Ectodermal cell (in vitro differentiated cells): ENCODE results near the gene PRR14. TPM values are rescaled to one million over a fixed set of nuclear protein-coding genes. Genes with fewer than 3 reads are reported as not detected.
A peak's percentile ranks its signal among the peaks of the same experiment; 100 is the strongest.

Experiments
- H3K27ac ChIP-seq: 2 replicates; pipeline ENCODE4 v1.7.0; 2013; ENCODE audit warnings: mild to moderate bottlenecking, low read depth, low read length; ENCODE audit not compliant: insufficient read depth, poor library complexity, severe bottlenecking
- H3K27me3 ChIP-seq: 2 replicates; pipeline ENCODE4 v1.7.0; 2013; ENCODE audit warnings: mild to moderate bottlenecking, low read length; ENCODE audit not compliant: insufficient read depth, control insufficient read depth, poor library complexity, severe bottlenecking
- H3K36me3 ChIP-seq: one replicate; pipeline ENCODE4 v1.7.0; 2013; ENCODE audit warnings: low read length; ENCODE audit not compliant: control insufficient read depth, insufficient read depth
- H3K4me1 ChIP-seq: one replicate; pipeline ENCODE4 v1.7.0; 2013; ENCODE audit warnings: low read length; ENCODE audit not compliant: control insufficient read depth, insufficient read depth
- H3K4me3 ChIP-seq: 2 replicates; pipeline ENCODE4 v1.7.0; 2013; ENCODE audit warnings: low read depth, low read length, control low read depth; ENCODE audit not compliant: insufficient read depth
- H3K9me3 ChIP-seq: 2 replicates; pipeline ENCODE4 v1.7.0; 2013; ENCODE audit warnings: mild to moderate bottlenecking, low read length, moderate library complexity; ENCODE audit not compliant: control insufficient read depth
- WGBS, 2 experiments: methylation state at CpG; one replicate each; pipeline ENCODE4 v1.1.7; 2013; ENCODE audit warnings: missing lambda C conversion rate in 2 of 2; 5-methylcytosine and 5-hydroxymethylcytosine counted together
- polyA plus RNA-seq, 4 experiments: library from polyadenylated mRNA; stranded (reverse); fragments of 50-300 nt; gene quantifications; one replicate each; pipeline ENCODE4 v1.2.3, GENCODE V29; 2013

The PRR14 gene
- polyA plus RNA-seq (2013, experiment 1 of 4), result 37.0 TPM
- polyA plus RNA-seq (2013, experiment 2 of 4), result 28.8 TPM
- polyA plus RNA-seq (2013, experiment 3 of 4), result 33.2 TPM
- polyA plus RNA-seq (2013, experiment 4 of 4), result 35.8 TPM

- Histone ChIP-seq H3K27ac (peak within 1 kb of the TSS; percentile 95), H3K4me1 (peaks cover 4% of the 10 kb centered on the region), H3K36me3 (peaks cover 4% of the 10 kb centered on the region), H3K27me3 (peaks cover 14% of the 10 kb centered on the region), H3K9me3 (no peaks in the 10 kb centered on the region), H3K4me3 (peak within 1 kb of the TSS; percentile 87)
- WGBS, 2 experiments, result 9% methylated on average over 53 of the region's 53 CpGs
Observed at GRCh38 chr16:30650369-30651123, at the start of gene PRR14. Gene PRR14 (plus strand): TSS chr16:30650960. CDS start chr16:30651646, 686 bp downstream.

- Histone ChIP-seq H3K36me3 (peaks cover 21% of the 10 kb centered on the region), H3K27ac (no peak overlapping the region), H3K4me3 (no peak overlapping the region), H3K27me3 (no peaks in the 10 kb centered on the region), H3K4me1 (no peaks in the 10 kb centered on the region), H3K9me3 (no peaks in the 10 kb centered on the region)
- WGBS, 2 experiments, result 94 to 97% methylated on average over 4 of the region's 4 CpGs
Observed at GRCh38 chr16:30601966-30602365, 48.8 kb upstream of the PRR14 start.

DNA sequence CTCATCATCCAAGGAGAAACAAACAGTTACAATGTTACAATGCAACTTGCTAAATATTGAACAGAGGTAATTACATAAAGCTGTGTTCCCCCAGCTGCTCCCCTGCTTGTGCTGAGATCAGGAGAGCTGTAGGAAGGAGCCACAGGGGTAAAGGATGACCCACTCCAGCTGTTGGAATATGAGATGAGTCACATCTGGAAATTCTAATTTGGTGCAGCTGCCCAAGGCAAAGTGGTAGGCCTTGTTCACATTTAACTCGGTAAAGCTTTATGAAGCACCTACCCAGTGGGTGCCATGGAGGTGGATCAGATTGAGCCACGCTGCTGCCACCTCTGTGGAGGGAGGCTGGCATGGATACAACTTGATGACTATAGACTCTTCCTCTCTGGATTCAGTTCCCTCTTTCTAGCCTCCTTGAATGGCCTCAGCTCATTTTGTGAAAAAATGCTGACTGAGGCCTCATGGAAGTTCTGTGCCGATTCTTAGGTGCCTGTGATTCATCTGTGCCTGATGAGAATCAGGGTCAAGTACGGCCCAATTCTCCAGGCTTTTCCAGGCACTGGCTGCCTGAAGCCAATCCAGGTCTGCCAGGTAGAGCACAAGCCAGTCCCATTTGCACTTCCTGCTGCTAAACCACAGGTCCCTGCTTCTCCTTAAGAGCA is 48.0 kb upstream of the PRR14 start:
- no peaks in the 10 kb centered on the region for H3K9me3 ChIP-seq
- H3K4me3 ChIP-seq, result no peak overlapping the region
- 92 to 94% methylated on average over 4 of the region's 4 CpGs for WGBS, 2 experiments
- no peaks in the 10 kb centered on the region for H3K4me1 ChIP-seq
- H3K27ac ChIP-seq, result no peak overlapping the region
- H3K36me3 ChIP-seq, result peaks cover 21% of the 10 kb centered on the region
- H3K27me3 ChIP-seq, result no peaks in the 10 kb centered on the region

DNA sequence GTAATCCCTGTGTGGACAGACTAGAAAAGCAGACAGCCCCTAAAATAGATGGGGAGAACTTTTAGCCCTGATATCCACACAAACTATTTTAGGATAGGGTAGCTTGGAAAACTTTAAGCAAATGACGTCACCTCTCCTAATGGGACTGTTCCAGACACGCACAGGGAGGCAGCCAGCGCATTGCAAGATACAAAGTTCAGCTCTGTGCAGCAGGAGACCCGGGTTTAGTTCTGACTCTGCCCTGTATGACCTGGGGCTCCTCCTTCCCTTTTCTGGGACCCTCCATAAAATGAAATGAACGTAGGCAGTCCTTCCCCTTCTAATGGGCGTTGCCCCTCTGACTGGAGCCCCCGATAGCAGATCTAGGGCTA is 46.8 kb upstream of the PRR14 start:
- 93 to 96% methylated on average over 7 of the region's 7 CpGs for WGBS, 2 experiments
- Histone ChIP-seq H3K36me3 (peaks cover 21% of the 10 kb centered on the region), H3K27ac (no peak overlapping the region), H3K4me1 (no peaks in the 10 kb centered on the region), H3K27me3 (no peaks in the 10 kb centered on the region), H3K9me3 (no peaks in the 10 kb centered on the region), H3K4me3 (no peak overlapping the region)

GRCh38 chr16:30604316-30604947 is 46.3 kb upstream of the PRR14 start:
- peaks cover 21% of the 10 kb centered on the region for H3K36me3 ChIP-seq
- WGBS, 2 experiments, result 96% methylated on average over 49 of the region's 49 CpGs
- H3K27ac ChIP-seq, result no peak overlapping the region
- H3K4me3 ChIP-seq, result no peak overlapping the region
- no peaks in the 10 kb centered on the region for H3K9me3 ChIP-seq
- no peaks in the 10 kb centered on the region for H3K4me1 ChIP-seq
- no peaks in the 10 kb centered on the region for H3K27me3 ChIP-seq

- H3K9me3 ChIP-seq, result no peaks in the 10 kb centered on the region
- no peaks in the 10 kb centered on the region for H3K4me1 ChIP-seq
- peaks cover 21% of the 10 kb centered on the region for H3K36me3 ChIP-seq
- no peak overlapping the region for H3K27ac ChIP-seq
- no peaks in the 10 kb centered on the region for H3K27me3 ChIP-seq
- H3K4me3 ChIP-seq, result no peak overlapping the region
- WGBS, 2 experiments, result 95 to 98% methylated on average over 15 of the region's 15 CpGs
Observed at GRCh38 chr16:30605158-30605557, 45.6 kb upstream of the PRR14 start.

DNA sequence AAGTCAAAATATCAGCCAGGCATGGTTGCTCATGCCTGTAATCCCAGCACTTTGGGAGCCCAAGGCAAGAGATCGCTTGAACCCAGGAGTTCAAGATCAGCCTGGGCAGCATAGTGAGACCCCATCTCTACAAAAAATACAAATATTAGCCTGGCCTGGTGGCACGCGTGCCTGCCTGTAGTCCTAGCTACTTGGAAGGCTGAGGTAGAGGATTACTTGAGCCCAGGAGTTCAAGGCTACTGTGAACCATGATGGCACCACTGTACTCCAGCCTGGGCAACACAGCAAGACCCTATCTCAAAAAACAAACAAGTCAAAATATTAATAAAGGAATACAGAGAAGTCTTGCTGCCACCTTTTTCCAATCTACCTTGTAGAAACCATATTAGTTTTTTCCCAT is 44.8 kb upstream of the PRR14 start:
- H3K4me3 ChIP-seq, result no peak overlapping the region
- H3K27ac ChIP-seq, result no peak overlapping the region
- 95 to 100% methylated on average over 3 of the region's 3 CpGs for WGBS, 2 experiments
- no peaks in the 10 kb centered on the region for H3K4me1 ChIP-seq
- H3K9me3 ChIP-seq, result no peaks in the 10 kb centered on the region
- H3K27me3 ChIP-seq, result no peaks in the 10 kb centered on the region
- peaks cover 21% of the 10 kb centered on the region for H3K36me3 ChIP-seq

DNA sequence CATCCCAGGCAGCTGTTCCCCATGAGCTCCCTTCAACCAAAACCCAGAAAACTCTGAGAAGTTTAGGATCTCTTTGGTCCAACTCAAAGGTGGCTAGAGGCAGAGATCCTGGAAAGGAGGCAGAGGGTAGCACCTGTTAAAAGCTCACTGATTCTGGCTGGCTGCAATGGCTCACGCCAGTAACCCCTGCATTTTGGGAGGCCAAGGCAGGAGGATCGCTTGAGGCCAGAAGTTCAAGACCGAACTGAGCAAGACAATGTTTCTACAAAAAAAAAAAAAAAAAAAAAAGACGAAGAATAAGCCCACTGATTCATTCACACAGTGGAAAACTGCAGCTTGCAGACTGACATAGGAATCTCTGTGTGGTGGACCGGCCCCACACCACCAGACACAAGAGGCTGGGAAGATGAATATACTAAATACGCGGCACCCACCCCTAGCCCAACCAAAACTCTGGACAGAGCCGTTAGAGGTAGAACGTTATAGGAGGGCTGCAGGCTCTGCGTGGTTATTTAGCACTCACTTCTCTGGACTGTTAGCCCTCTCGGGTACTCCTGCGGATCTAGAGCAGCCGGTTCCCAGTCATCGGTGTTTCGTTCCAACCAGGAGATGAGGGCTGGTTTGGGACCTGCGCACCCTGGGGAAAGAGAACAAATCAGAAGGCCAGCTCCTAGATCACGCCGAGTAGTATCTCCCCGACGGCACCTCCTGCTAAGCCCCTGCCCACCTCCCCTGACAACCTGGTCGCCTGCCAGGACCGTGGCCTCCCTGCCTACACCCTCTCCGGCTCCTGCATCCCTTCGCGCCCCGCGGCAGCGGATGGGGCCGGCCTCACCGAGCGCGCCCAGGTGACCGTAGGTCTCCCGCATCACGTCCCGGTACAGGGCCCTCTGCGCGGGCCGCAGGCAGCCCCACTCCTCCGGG is 41.5 kb upstream of the PRR14 start:
- Histone ChIP-seq H3K4me3 (peak overlapping the region; percentile 97), H3K9me3 (no peaks in the 10 kb centered on the region), H3K4me1 (no peaks in the 10 kb centered on the region), H3K27me3 (no peaks in the 10 kb centered on the region), H3K36me3 (peaks cover 9% of the 10 kb centered on the region), H3K27ac (peak overlapping the region; percentile 79)
- WGBS, 2 experiments, result 16 to 18% methylated on average over 40 of the region's 40 CpGs

- H3K9me3 ChIP-seq, result no peaks in the 10 kb centered on the region
- H3K27ac ChIP-seq, result peak within 1 kb of the TSS; percentile 79
- no peaks in the 10 kb centered on the region for H3K27me3 ChIP-seq
- H3K36me3 ChIP-seq, result peaks cover under 1% of the 10 kb centered on the region
- H3K4me1 ChIP-seq, result no peaks in the 10 kb centered on the region
- H3K4me3 ChIP-seq, result peak within 1 kb of the TSS; percentile 97
- WGBS, 2 experiments, result 0 to 2% methylated on average over 62 to 63 of the region's 63 CpGs
Observed at GRCh38 chr16:30609926-30610839, 40.6 kb upstream of the PRR14 start, which contains the start of gene ZNF689. Gene ZNF689 (minus strand): TSS chr16:30610389. CDS start chr16:30610041, 348 bp downstream.
